Frontal cortex (tissue), 4 donors: ENCODE results near the gene DDX31. TPM values are rescaled to one million over a fixed set of nuclear protein-coding genes. Genes with fewer than 3 reads are reported as not detected.

ENCODE experiments used
- DNase-seq, 2 donors: peaks; one replicate each; pipeline ENCODE4 v3.0.0; 2012; ENCODE audit warnings: low spot score in 2 of 2
- FAIRE-seq: peaks from 2 replicates; lab custom pipeline; 2012; peaks lifted over from hg19 to GRCh38; lab: Jason Lieb, UNC
- total RNA-seq: library from RNA; depleted of rRNA; stranded (reverse); fragments of >200 nt; gene quantifications from one replicate; pipeline ENCODE4 v1.2.3, GENCODE V29; 2014
- donor health status: control.
- donor health status: control.
- donor health status: control.

The DDX31 gene
- total RNA-seq, 1 donor from 2014 or later, result 7.3 TPM

- no peak for DNase-seq
- no peak for FAIRE-seq
Measured at GRCh38 chr9:132677976-132678375, 8.2 kb upstream of the DDX31 start.

GRCh38 chr9:132674485-132674884 lies 4.7 kb upstream of the DDX31 start:
- FAIRE-seq (no peak), DNase-seq (no peak)

GRCh38 chr9:132673355-132673754 lies 3.6 kb upstream of the DDX31 start:
- FAIRE-seq, result no peak
- DNase-seq, result no peak

GRCh38 chr9:132672413-132672690 lies 2.6 kb upstream of the DDX31 start:
- DNase-seq, result no peak
- no peak for FAIRE-seq

- DNase-seq, result no peak
- FAIRE-seq, result no peak
Measured at GRCh38 chr9:132671620-132672412, 2.0 kb upstream of the DDX31 start.

GRCh38 chr9:132670457-132671391 lies 941 bp upstream of the DDX31 start, which contains the start of gene GTF3C4:
TSS of gene GTF3C4 (plus strand) at chr9:132670464. CDS start at chr9:132670599, 135 bp downstream.
- DNase-seq, result peak in 1 of 2 donors; percentile 87

GRCh38 chr9:132669319-132669697 lies 475 bp downstream of the DDX31 start:
- DNase-seq, result no peak
- FAIRE-seq, result no peak

More at GRCh38 chr9:132670457-132671391, 941 bp upstream of the DDX31 start, which contains the start of gene GTF3C4:
- FAIRE-seq, result no peak

- DNase-seq (no peak), FAIRE-seq (no peak)
Measured at GRCh38 chr9:132663851-132664250, 5.9 kb downstream of the DDX31 start.

- DNase-seq, result no peak
- no peak for FAIRE-seq
Measured at GRCh38 chr9:132663117-132663516, 6.7 kb downstream of the DDX31 start.

GRCh38 chr9:132662152-132662945 lies 7.4 kb downstream of the DDX31 start:
- DNase-seq (no peak), FAIRE-seq (no peak)

- DNase-seq (no peak), FAIRE-seq (no peak)
Measured at GRCh38 chr9:132656299-132656698, 13.5 kb downstream of the DDX31 start.

- FAIRE-seq (no peak), DNase-seq (no peak)
Measured at GRCh38 chr9:132651259-132651658, 18.5 kb downstream of the DDX31 start.

GRCh38 chr9:132648685-132649084 lies 21.1 kb downstream of the DDX31 start:
- no peak for FAIRE-seq
- no peak for DNase-seq

GRCh38 chr9:132648283-132648682 lies 21.5 kb downstream of the DDX31 start:
- FAIRE-seq (no peak), DNase-seq (no peak)

GRCh38 chr9:132647806-132648205 lies 22.0 kb downstream of the DDX31 start:
- no peak for FAIRE-seq
- no peak for DNase-seq

- DNase-seq (no peak), FAIRE-seq (no peak)
Measured at GRCh38 chr9:132647355-132647754, 22.4 kb downstream of the DDX31 start.

GRCh38 chr9:132646726-132647125 lies 23.1 kb downstream of the DDX31 start:
- no peak for DNase-seq
- no peak for FAIRE-seq

GRCh38 chr9:132645711-132646110 lies 24.1 kb downstream of the DDX31 start:
- no peak for FAIRE-seq
- DNase-seq, result no peak

- FAIRE-seq (no peak), DNase-seq (no peak)
Measured at GRCh38 chr9:132645306-132645705, 24.5 kb downstream of the DDX31 start.

GRCh38 chr9:132644251-132644650 lies 25.5 kb downstream of the DDX31 start:
- no peak for FAIRE-seq
- no peak for DNase-seq
